OCI-LY3 (cell line): ENCODE measurements around the gene USP35.

Source experiments
- H2AFZ ChIP-seq: fragments of 200-600, 300-600 bp; shearing (Covaris generic); 2 replicates; pipeline ENCODE4 v1.6.0; 2014; ENCODE audit warnings: antibody characterized with exemption, low read depth, low read length
- H3K27ac ChIP-seq: fragments of 200-600, 300-600 bp; sonication (generic); 2 replicates; pipeline ENCODE4 v1.5.1; 2014; ENCODE audit warnings: mild to moderate bottlenecking, low read length, moderate library complexity, mixed read lengths
- H3K27me3 ChIP-seq: fragments of 200-600, 300-600 bp; sonication (generic); 2 replicates; pipeline ENCODE4 v1.6.1; 2014; ENCODE audit warnings: low read depth, low read length, mixed read lengths
- H3K36me3 ChIP-seq: fragments of 200-600, 300-600 bp; sonication (generic); replicated peaks from 2 replicates; pipeline ENCODE3; 2014; ENCODE audit warnings: low read depth, low read length, mixed read lengths
- H3K4me1 ChIP-seq: fragments of 300-600, 200-600 bp; sonication (generic); 2 replicates; pipeline ENCODE4 v1.6.1; 2014; ENCODE audit warnings: low read length, mixed read lengths
- H3K4me2 ChIP-seq: fragments of 200-600, 300-600 bp; sonication (generic); 2 replicates; pipeline ENCODE4 v1.6.1; 2014; ENCODE audit warnings: low read length, mixed read lengths
- H3K4me3 ChIP-seq: fragments of 300-600, 200-600 bp; sonication (generic); 2 replicates; pipeline ENCODE4 v1.5.1; 2014; ENCODE audit warnings: antibody characterized with exemption, mild to moderate bottlenecking, low read length, moderate library complexity
- H3K79me2 ChIP-seq: fragments of 300-600, 200-600 bp; shearing (Covaris generic); 2 replicates; pipeline ENCODE4 v1.6.1; 2014; ENCODE audit warnings: mild to moderate bottlenecking, low read length, mixed read lengths
- H3K9ac ChIP-seq: fragments of 300-600, 200-600 bp; shearing (Covaris generic); 2 replicates; pipeline ENCODE4 v1.6.0; 2014; ENCODE audit warnings: mild to moderate bottlenecking, low read length, moderate library complexity
- H3K9me3 ChIP-seq: fragments of 200-600, 300-600 bp; shearing (Covaris generic); 2 replicates; pipeline ENCODE4 v1.6.1; 2014; ENCODE audit warnings: low read length, mixed read lengths; ENCODE audit not compliant: insufficient read depth
- H4K20me1 ChIP-seq: fragments of 200-600, 300-600 bp; sonication (generic); 2 replicates; pipeline ENCODE4 v1.6.1; 2016; ENCODE audit warnings: low read length, mixed read lengths; ENCODE audit not compliant: insufficient read depth
- CTCF ChIP-seq: fragments of 200-600, 300-600 bp; sonication (generic); IDR thresholded peaks from 2 replicates; pipeline ENCODE4 v1.5.1; 2014; ENCODE audit warnings: antibody characterized with exemption, low read length, low read depth
- EZH2phosphoT487 ChIP-seq: fragments of 200-600 bp; shearing (Covaris generic); IDR thresholded peaks from 2 replicates; pipeline ENCODE4 v1.6.1; 2018; ENCODE audit warnings: antibody characterized with exemption, mixed run types, low read depth

The USP35 gene

GRCh38 chr11:78194490-78194889 is 5.8 kb downstream of the USP35 start:
- no peaks in the 10 kb centered on the region for H3K27me3 ChIP-seq
- no peaks in the 10 kb centered on the region for H3K79me2 ChIP-seq
- H4K20me1 ChIP-seq = no peaks in the 10 kb centered on the region
- peaks cover 11% of the 10 kb centered on the region for H3K4me1 ChIP-seq
- no peaks in the 10 kb centered on the region for H3K36me3 ChIP-seq
- TF ChIP-seq CTCF = no peak
- TF ChIP-seq EZH2phosphoT487 = no peak
- H3K4me3 ChIP-seq = no peak overlapping the region
- no peaks in the 10 kb centered on the region for H3K9me3 ChIP-seq
- no peak overlapping the region for H2AFZ ChIP-seq
- H3K27ac ChIP-seq = no peak overlapping the region
- no peak overlapping the region for H3K4me2 ChIP-seq
- no peak overlapping the region for H3K9ac ChIP-seq

- no peak overlapping the region for H2AFZ ChIP-seq
- H4K20me1 ChIP-seq = no peaks in the 10 kb centered on the region
- H3K36me3 ChIP-seq = no peaks in the 10 kb centered on the region
- no peaks in the 10 kb centered on the region for H3K27me3 ChIP-seq
- no peaks in the 10 kb centered on the region for H3K9me3 ChIP-seq
- no peak overlapping the region for H3K27ac ChIP-seq
- H3K4me1 ChIP-seq = peaks cover 4% of the 10 kb centered on the region; the same call in 1 of the 2 replicates
- TF ChIP-seq CTCF (no peak), EZH2phosphoT487 (no peak)
- no peak overlapping the region for H3K4me3 ChIP-seq
- H3K79me2 ChIP-seq = no peaks in the 10 kb centered on the region
- no peak overlapping the region for H3K4me2 ChIP-seq
- H3K9ac ChIP-seq = no peak overlapping the region
Measured at GRCh38 chr11:78195917-78196560, 7.3 kb downstream of the USP35 start.

- no peaks in the 10 kb centered on the region for H3K79me2 ChIP-seq
- H3K36me3 ChIP-seq = no peaks in the 10 kb centered on the region
- no peak overlapping the region for H3K4me3 ChIP-seq
- no peaks in the 10 kb centered on the region for H4K20me1 ChIP-seq
- no peak overlapping the region for H3K9ac ChIP-seq
- no peak overlapping the region for H2AFZ ChIP-seq
- no peak for TF ChIP-seq CTCF
- no peak for TF ChIP-seq EZH2phosphoT487
- peaks cover 4% of the 10 kb centered on the region; the same call in 1 of the 2 replicates for H3K4me1 ChIP-seq
- no peaks in the 10 kb centered on the region for H3K9me3 ChIP-seq
- H3K27me3 ChIP-seq = no peaks in the 10 kb centered on the region
- no peak overlapping the region for H3K27ac ChIP-seq
- H3K4me2 ChIP-seq = no peak overlapping the region
Measured at GRCh38 chr11:78196661-78197091, 8.0 kb downstream of the USP35 start.

GRCh38 chr11:78197816-78198215 is 9.1 kb downstream of the USP35 start:
- TF ChIP-seq EZH2phosphoT487 (no peak), CTCF (no peak)
- no peaks in the 10 kb centered on the region for H3K79me2 ChIP-seq
- H3K9me3 ChIP-seq = no peaks in the 10 kb centered on the region
- no peak overlapping the region for H2AFZ ChIP-seq
- H4K20me1 ChIP-seq = no peaks in the 10 kb centered on the region
- no peaks in the 10 kb centered on the region for H3K36me3 ChIP-seq
- H3K4me2 ChIP-seq = no peak overlapping the region
- no peak overlapping the region for H3K27ac ChIP-seq
- H3K4me3 ChIP-seq = no peak overlapping the region
- H3K4me1 ChIP-seq = peaks cover 2% of the 10 kb centered on the region; the same call in 1 of the 2 replicates
- no peaks in the 10 kb centered on the region for H3K27me3 ChIP-seq
- no peak overlapping the region for H3K9ac ChIP-seq
